Astrocyte (in vitro differentiated cells and primary cell): ENCODE data around the gene NRDC. TPM values are rescaled to one million over a fixed set of nuclear protein-coding genes. Genes with fewer than 3 reads are reported as not detected.

Source experiments
- DNase-seq: peaks from one replicate; pipeline ENCODE4 v3.0.0-alpha.2; 2010; ENCODE audit warnings: low read depth
- FAIRE-seq: peaks from 2 replicates; lab custom pipeline; 2011; peaks lifted over from hg19 to GRCh38; lab: Jason Lieb, UNC
- H2AFZ ChIP-seq: 2 replicates; pipeline ENCODE4 v1.6.0; 2012; ENCODE audit warnings: low read depth, low read length, inconsistent platforms
- H3K27ac ChIP-seq: 2 replicates; pipeline ENCODE4 v1.5.1; 2011; ENCODE audit warnings: low read depth, low read length, inconsistent platforms
- H3K27me3 ChIP-seq: 2 replicates; pipeline ENCODE4 v1.6.0; 2011; ENCODE audit warnings: low read length, inconsistent platforms; ENCODE audit not compliant: insufficient read depth
- H3K36me3 ChIP-seq: 2 replicates; pipeline ENCODE4 v1.5.1; 2011; ENCODE audit warnings: low read length, inconsistent platforms; ENCODE audit not compliant: insufficient read depth
- H3K4me1 ChIP-seq: 2 replicates; pipeline ENCODE4 v1.5.1; 2011; ENCODE audit warnings: low read length, inconsistent platforms; ENCODE audit not compliant: insufficient read depth
- H3K4me2 ChIP-seq: 2 replicates; pipeline ENCODE4 v1.6.0; 2012; ENCODE audit warnings: low read length, inconsistent platforms
- H3K4me3 ChIP-seq: 2 replicates; pipeline ENCODE4 v1.5.1; 2011; ENCODE audit warnings: low read depth, mild to moderate bottlenecking, low read length, inconsistent platforms; ENCODE audit not compliant: insufficient read depth
- H3K79me2 ChIP-seq: 2 replicates; pipeline ENCODE4 v1.6.0; 2012; ENCODE audit warnings: mild to moderate bottlenecking, low read length, inconsistent platforms; ENCODE audit not compliant: insufficient read depth
- H3K9ac ChIP-seq: 2 replicates; pipeline ENCODE4 v1.6.0; 2012; ENCODE audit warnings: mild to moderate bottlenecking, low read length, inconsistent platforms
- H3K9me3 ChIP-seq: 2 replicates; pipeline ENCODE4 v1.5.1; 2012; ENCODE audit warnings: low read depth, mild to moderate bottlenecking, low read length, inconsistent platforms; ENCODE audit not compliant: insufficient read depth
- H4K20me1 ChIP-seq: 2 replicates; pipeline ENCODE4 v1.6.0; 2012; ENCODE audit warnings: low read length, inconsistent platforms; ENCODE audit not compliant: insufficient read depth
- H3K27ac Mint-ChIP-seq: one replicate; pipeline ENCODE4 v1.8.0; 2021; ENCODE audit warnings: mild to moderate bottlenecking, mixed read lengths; ENCODE audit not compliant: unreplicated experiment
- H3K27me3 Mint-ChIP-seq: one replicate; pipeline ENCODE4 v1.8.0; 2021; ENCODE audit warnings: low read depth, mixed read lengths; ENCODE audit not compliant: unreplicated experiment
- H3K36me3 Mint-ChIP-seq: one replicate; pipeline ENCODE4 v1.8.0; 2021; ENCODE audit warnings: low read depth, mixed read lengths; ENCODE audit not compliant: unreplicated experiment
- H3K4me1 Mint-ChIP-seq: one replicate; pipeline ENCODE4 v1.8.0; 2021; ENCODE audit warnings: low read depth, mixed read lengths; ENCODE audit not compliant: unreplicated experiment
- H3K4me3 Mint-ChIP-seq: one replicate; pipeline ENCODE4 v1.8.0; 2021; ENCODE audit warnings: mild to moderate bottlenecking, moderate library complexity, mixed read lengths; ENCODE audit not compliant: unreplicated experiment
- H3K9me3 Mint-ChIP-seq: one replicate; pipeline ENCODE4 v1.8.0; 2021; ENCODE audit warnings: mild to moderate bottlenecking, mixed read lengths; ENCODE audit not compliant: unreplicated experiment
- EZH2 ChIP-seq: IDR thresholded peaks from 2 replicates; pipeline ENCODE4 v1.6.1; 2012; ENCODE audit warnings: mild to moderate bottlenecking, low read length, inconsistent platforms; ENCODE audit not compliant: insufficient read depth
- total RNA-seq: library from RNA; stranded (reverse); gene quantifications from 2 replicates; pipeline ENCODE4 v1.2.1, GENCODE V29; 2021
- TF ChIP-seq, protein P1 (sequence below): IDR thresholded peaks from 2 replicates; pipeline ENCODE4 v1.5.1; 2011; ENCODE audit warnings: low read depth, mild to moderate bottlenecking, inconsistent platforms, low read length, moderate library complexity; ENCODE audit not compliant: insufficient read depth

The NRDC gene
- total RNA-seq, 1 donor from 2014 or later = 170 TPM

DNA sequence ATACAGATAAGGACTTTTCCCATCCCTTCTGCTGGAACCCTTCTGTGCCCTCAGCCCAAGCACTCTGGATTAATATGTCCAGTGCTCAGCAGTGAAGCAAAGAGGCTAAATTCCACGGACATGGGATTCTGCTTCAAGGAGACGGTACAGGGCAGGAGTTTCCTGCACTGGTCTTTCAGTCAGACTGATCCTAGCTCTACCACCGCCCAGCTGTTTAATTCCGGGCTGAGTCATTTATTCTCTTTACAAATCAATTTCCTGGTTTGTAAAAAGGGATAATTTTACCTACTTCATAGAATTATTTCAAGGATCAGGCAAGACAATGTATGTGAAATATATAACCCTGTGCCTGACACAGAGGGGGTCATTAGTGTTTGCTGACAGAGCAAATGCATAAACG is 41.6 kb upstream of the NRDC start:
- TF ChIP-seq, protein P1, sequence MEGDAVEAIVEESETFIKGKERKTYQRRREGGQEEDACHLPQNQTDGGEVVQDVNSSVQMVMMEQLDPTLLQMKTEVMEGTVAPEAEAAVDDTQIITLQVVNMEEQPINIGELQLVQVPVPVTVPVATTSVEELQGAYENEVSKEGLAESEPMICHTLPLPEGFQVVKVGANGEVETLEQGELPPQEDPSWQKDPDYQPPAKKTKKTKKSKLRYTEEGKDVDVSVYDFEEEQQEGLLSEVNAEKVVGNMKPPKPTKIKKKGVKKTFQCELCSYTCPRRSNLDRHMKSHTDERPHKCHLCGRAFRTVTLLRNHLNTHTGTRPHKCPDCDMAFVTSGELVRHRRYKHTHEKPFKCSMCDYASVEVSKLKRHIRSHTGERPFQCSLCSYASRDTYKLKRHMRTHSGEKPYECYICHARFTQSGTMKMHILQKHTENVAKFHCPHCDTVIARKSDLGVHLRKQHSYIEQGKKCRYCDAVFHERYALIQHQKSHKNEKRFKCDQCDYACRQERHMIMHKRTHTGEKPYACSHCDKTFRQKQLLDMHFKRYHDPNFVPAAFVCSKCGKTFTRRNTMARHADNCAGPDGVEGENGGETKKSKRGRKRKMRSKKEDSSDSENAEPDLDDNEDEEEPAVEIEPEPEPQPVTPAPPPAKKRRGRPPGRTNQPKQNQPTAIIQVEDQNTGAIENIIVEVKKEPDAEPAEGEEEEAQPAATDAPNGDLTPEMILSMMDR = no peak
- no peak for TF ChIP-seq EZH2
- Mint-ChIP-seq H3K27ac (no peak overlapping the region), H3K36me3 (peaks cover 19% of the 10 kb centered on the region), H3K9me3 (no peaks in the 10 kb centered on the region), H3K4me1 (peaks cover 16% of the 10 kb centered on the region), H3K4me3 (no peak overlapping the region), H3K27me3 (no peaks in the 10 kb centered on the region)
- FAIRE-seq = no peak
- Histone ChIP-seq H3K36me3 (peaks cover 4% of the 10 kb centered on the region), H3K4me3 (no peak overlapping the region), H3K9me3 (no peaks in the 10 kb centered on the region), H3K27me3 (no peaks in the 10 kb centered on the region), H4K20me1 (no peaks in the 10 kb centered on the region), H3K4me1 (peaks cover 23% of the 10 kb centered on the region), H3K27ac (no peak overlapping the region), H2AFZ (no peak overlapping the region), H3K4me2 (no peak overlapping the region), H3K79me2 (no peaks in the 10 kb centered on the region), H3K9ac (no peak overlapping the region)
- no peak for DNase-seq

DNA sequence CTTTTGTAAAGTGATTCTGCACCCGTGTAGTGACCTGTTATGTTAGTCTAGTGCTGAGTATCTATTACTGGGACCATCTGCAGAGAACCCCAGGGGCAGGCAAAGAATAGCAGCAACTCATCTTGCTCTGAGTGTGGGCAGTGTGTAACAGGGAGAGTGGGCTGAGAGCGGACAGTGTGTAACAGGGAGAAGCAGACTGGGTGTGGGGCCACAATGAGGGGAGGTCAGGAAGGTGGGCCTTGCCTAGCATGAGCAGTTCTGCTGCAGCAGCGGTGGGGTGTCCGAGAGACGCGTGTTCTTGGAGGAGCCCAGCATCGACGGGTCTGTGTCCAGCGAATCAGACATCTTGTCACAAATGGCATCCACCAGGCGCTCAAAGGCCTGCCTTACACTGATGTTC is 41.2 kb upstream of the NRDC start:
- H3K36me3 ChIP-seq = peaks cover 4% of the 10 kb centered on the region
- Mint-ChIP-seq H3K36me3 (peaks cover 19% of the 10 kb centered on the region), H3K4me3 (no peak overlapping the region), H3K27me3 (no peaks in the 10 kb centered on the region), H3K4me1 (peaks cover 16% of the 10 kb centered on the region), H3K9me3 (no peaks in the 10 kb centered on the region), H3K27ac (no peak overlapping the region)
- H3K79me2 ChIP-seq = no peaks in the 10 kb centered on the region
- TF ChIP-seq, protein P1 = no peak
- TF ChIP-seq EZH2 = no peak
- DNase-seq = no peak
- no peak overlapping the region for H3K4me3 ChIP-seq
- peak overlapping the region; percentile 13 for H2AFZ ChIP-seq
- H3K4me2 ChIP-seq = no peak overlapping the region
- H3K9me3 ChIP-seq = no peaks in the 10 kb centered on the region
- no peak overlapping the region for H3K27ac ChIP-seq
- no peaks in the 10 kb centered on the region for H3K27me3 ChIP-seq
- no peak for FAIRE-seq
- H3K4me1 ChIP-seq = peaks cover 19% of the 10 kb centered on the region
- no peaks in the 10 kb centered on the region for H4K20me1 ChIP-seq
- H3K9ac ChIP-seq = no peak overlapping the region

GRCh38 chr1:51916587-51917405 is 38.3 kb upstream of the NRDC start:
- H3K9me3 ChIP-seq = no peaks in the 10 kb centered on the region
- peaks cover 16% of the 10 kb centered on the region for H3K4me1 Mint-ChIP-seq
- H3K36me3 Mint-ChIP-seq = peaks cover 22% of the 10 kb centered on the region
- peaks cover 6% of the 10 kb centered on the region for H3K36me3 ChIP-seq
- no peak for TF ChIP-seq EZH2
- TF ChIP-seq, protein P1 = no peak
- H3K9ac ChIP-seq = no peak overlapping the region
- H3K27me3 Mint-ChIP-seq = no peaks in the 10 kb centered on the region
- FAIRE-seq = peak; percentile 32
- DNase-seq = peak; percentile 37
- H3K27ac ChIP-seq = no peak overlapping the region
- H2AFZ ChIP-seq = no peak overlapping the region
- H3K4me3 ChIP-seq = no peak overlapping the region
- no peak overlapping the region for H3K4me2 ChIP-seq
- no peaks in the 10 kb centered on the region for H3K9me3 Mint-ChIP-seq
- no peaks in the 10 kb centered on the region for H3K79me2 ChIP-seq
- no peak overlapping the region for H3K4me3 Mint-ChIP-seq
- H4K20me1 ChIP-seq = no peaks in the 10 kb centered on the region
- no peak overlapping the region for H3K27ac Mint-ChIP-seq
- peaks cover 9% of the 10 kb centered on the region for H3K4me1 ChIP-seq
- no peaks in the 10 kb centered on the region for H3K27me3 ChIP-seq
